HepG2 (cell line): ENCODE results near the gene C5orf24. TPM values are rescaled to one million over a fixed set of nuclear protein-coding genes. Genes with fewer than 3 reads are reported as not detected.

ENCODE experiments used
- CBX5 ChIP-seq: sonication (generic); formaldehyde crosslinking; IDR thresholded peaks from 2 replicates; pipeline ENCODE4 v1.4.0; 2020; ENCODE audit warnings: missing genetic modification reagents, borderline replicate concordance
- CCAR2 ChIP-seq: fragments of 200-400 bp; formaldehyde crosslinking; optimal IDR thresholded peaks from 2 replicates; pipeline ENCODE3; 2018; ENCODE audit warnings: low read depth, mild to moderate bottlenecking, low read length, moderate library complexity
- CHD4 ChIP-seq: fragments of 200-600 bp; sonication (generic); IDR thresholded peaks from 2 replicates; pipeline ENCODE4 v1.7.0; 2017; ENCODE audit warnings: mild to moderate bottlenecking, low read length, borderline replicate concordance
- FOXK2 ChIP-seq: fragments of 450-650 bp; IDR thresholded peaks from 2 replicates; pipeline ENCODE4 v1.6.1; 2016
- GFI1 ChIP-seq: sonication (generic); formaldehyde crosslinking; IDR thresholded peaks from 2 replicates; pipeline ENCODE4 v1.5.0; 2020; ENCODE audit warnings: missing genetic modification reagents, mild to moderate bottlenecking, borderline replicate concordance
- GTF3A ChIP-seq: sonication (generic); formaldehyde crosslinking; conservative IDR thresholded peaks from 2 replicates; pipeline ENCODE4 v1.4.0; 2020; ENCODE audit warnings: mild to moderate bottlenecking, missing genetic modification reagents
- HOXA3 ChIP-seq: sonication (generic); formaldehyde crosslinking; IDR thresholded peaks from 2 replicates; pipeline ENCODE4 v1.5.0; 2020; ENCODE audit warnings: missing genetic modification reagents
- JARID2 ChIP-seq: sonication (generic); formaldehyde crosslinking; IDR thresholded peaks from 2 replicates; pipeline ENCODE4 v1.8.1; 2023; ENCODE audit warnings: missing genetic modification reagents, inconsistent platforms; ENCODE audit not compliant: insufficient replicate concordance
- MEIS2 ChIP-seq: sonication (generic); formaldehyde crosslinking; IDR thresholded peaks from 2 replicates; pipeline ENCODE4 v1.9.0; 2021; ENCODE audit warnings: mild to moderate bottlenecking, missing genetic modification reagents
- NCOA1 ChIP-seq: sonication (generic); formaldehyde crosslinking; IDR thresholded peaks from 2 replicates; pipeline ENCODE4 v1.9.0; 2021; ENCODE audit warnings: missing genetic modification reagents
- NFKBIZ ChIP-seq: IDR thresholded peaks from 2 replicates; pipeline ENCODE4 v1.6.1; 2018; ENCODE audit warnings: missing genetic modification reagents, missing compliant biosample characterization
- NONO ChIP-seq, 2 experiments: fragments of 450-650 bp in 1 of 2; sonication (generic) in 1 of 2; formaldehyde crosslinking in 1 of 2; IDR thresholded peaks in 1 of 2; conservative IDR thresholded peaks in 1 of 2; 2 replicates each; pipeline versions ENCODE4 v1.6.1 to v1.8.0; 2017 to 2022; ENCODE audit warnings: mild to moderate bottlenecking in 1 of 2, missing genetic modification reagents in 1 of 2, moderate library complexity in 1 of 2
- REL ChIP-seq: sonication (generic); formaldehyde crosslinking; conservative IDR thresholded peaks from 2 replicates; pipeline ENCODE4 v1.8.0; 2022; ENCODE audit warnings: mild to moderate bottlenecking, missing genetic modification reagents, moderate library complexity
- SETDB1 ChIP-seq: sonication (generic); formaldehyde crosslinking; IDR thresholded peaks from 2 replicates; pipeline ENCODE4 v1.5.1; 2020; ENCODE audit warnings: missing genetic modification reagents, mild to moderate bottlenecking, borderline replicate concordance
- SMAD1 ChIP-seq: sonication (generic); formaldehyde crosslinking; IDR thresholded peaks from 2 replicates; pipeline ENCODE4 v1.4.0; 2020; ENCODE audit warnings: missing genetic modification reagents, low read depth, mild to moderate bottlenecking, borderline replicate concordance
- TAF1 ChIP-seq: sonication (generic); formaldehyde crosslinking; IDR thresholded peaks from 2 replicates; pipeline ENCODE4 v1.4.0; 2020; ENCODE audit warnings: missing genetic modification reagents
- ZMYM4 ChIP-seq: sonication (generic); formaldehyde crosslinking; IDR thresholded peaks from 2 replicates; pipeline ENCODE4 v1.8.1; 2023; ENCODE audit warnings: mild to moderate bottlenecking, missing genetic modification reagents
- ZNF546 ChIP-seq: sonication (generic); formaldehyde crosslinking; conservative IDR thresholded peaks from 2 replicates; pipeline ENCODE4 v1.8.1; 2023; ENCODE audit warnings: mild to moderate bottlenecking, missing genetic modification reagents
- ZNF552 ChIP-seq: sonication (generic); formaldehyde crosslinking; IDR thresholded peaks from 2 replicates; pipeline ENCODE4 v1.9.0; 2022; ENCODE audit warnings: missing genetic modification reagents, mild to moderate bottlenecking, borderline replicate concordance
- ZNF607 ChIP-seq: sonication (generic); formaldehyde crosslinking; IDR thresholded peaks from 2 replicates; pipeline ENCODE4 v1.5.1; 2020; ENCODE audit warnings: missing genetic modification reagents, mild to moderate bottlenecking, borderline replicate concordance
- ZNF660 ChIP-seq: sonication (generic); formaldehyde crosslinking; IDR thresholded peaks from 2 replicates; pipeline ENCODE4 v1.5.1; 2020; ENCODE audit warnings: mild to moderate bottlenecking, low read depth, missing genetic modification reagents, borderline replicate concordance
- ZNF761 ChIP-seq: sonication (generic); formaldehyde crosslinking; conservative IDR thresholded peaks from 2 replicates; pipeline ENCODE4 v1.4.0; 2020; ENCODE audit warnings: mild to moderate bottlenecking, missing genetic modification reagents
- ZNF83 ChIP-seq: sonication (generic); formaldehyde crosslinking; IDR thresholded peaks from 2 replicates; pipeline ENCODE4 v1.4.0; 2020; ENCODE audit warnings: missing genetic modification reagents, mild to moderate bottlenecking, borderline replicate concordance
- polyA plus RNA-seq, 8 experiments: library from polyadenylated mRNA; depleted of rRNA in 3 of 8; stranded (reverse) in 7 of 8; unstranded in 1 of 8; fragments of >200 nt; fragmentation: Illumina TruSeq in 4 of 8; extraction: Trizol in 4 of 8; gene quantifications; 2 replicates each; pipeline versions ENCODE4 v1.2.1 to v1.2.3, GENCODE V29; 2011 to 2016; ENCODE audit warnings: low read depth in 4 of 8, missing spikeins in 1 of 8, mixed read lengths in 1 of 8; ENCODE audit not compliant: insufficient read depth in 1 of 8
- total RNA-seq, 5 experiments: library from RNA; depleted of rRNA; stranded (reverse); fragments of >200 nt; fragmentation: Illumina TruSeq; extraction: Trizol; gene quantifications; 2 replicates each; pipeline ENCODE4 v1.2.3, GENCODE V29; 2016; ENCODE audit warnings: low read depth in 1 of 5
- TF ChIP-seq, protein P1 (sequence below): IDR thresholded peaks from 2 replicates; pipeline ENCODE4 v1.6.1; 2016; ENCODE audit warnings: low read depth, borderline replicate concordance
- TF ChIP-seq, protein P2 (sequence below): sonication (generic); formaldehyde crosslinking; IDR thresholded peaks from 2 replicates; pipeline ENCODE4 v1.5.0; 2020; ENCODE audit warnings: missing genetic modification reagents
- TF ChIP-seq, protein P3 (sequence below): sonication (generic); formaldehyde crosslinking; IDR thresholded peaks from 2 replicates; pipeline ENCODE4 v1.8.0; 2023; ENCODE audit warnings: mild to moderate bottlenecking, missing genetic modification reagents
- TF ChIP-seq, protein P4 (sequence below): sonication (generic); formaldehyde crosslinking; conservative IDR thresholded peaks from 2 replicates; pipeline ENCODE4 v1.5.0; 2020; ENCODE audit warnings: missing genetic modification reagents

Gene C5orf24
- total and polyA plus RNA-seq, 2 of the 13 experiments (the other 11 are each of a cell fraction or from before 2014, with no cell fraction given) = 34.6 to 41.5 TPM

DNA sequence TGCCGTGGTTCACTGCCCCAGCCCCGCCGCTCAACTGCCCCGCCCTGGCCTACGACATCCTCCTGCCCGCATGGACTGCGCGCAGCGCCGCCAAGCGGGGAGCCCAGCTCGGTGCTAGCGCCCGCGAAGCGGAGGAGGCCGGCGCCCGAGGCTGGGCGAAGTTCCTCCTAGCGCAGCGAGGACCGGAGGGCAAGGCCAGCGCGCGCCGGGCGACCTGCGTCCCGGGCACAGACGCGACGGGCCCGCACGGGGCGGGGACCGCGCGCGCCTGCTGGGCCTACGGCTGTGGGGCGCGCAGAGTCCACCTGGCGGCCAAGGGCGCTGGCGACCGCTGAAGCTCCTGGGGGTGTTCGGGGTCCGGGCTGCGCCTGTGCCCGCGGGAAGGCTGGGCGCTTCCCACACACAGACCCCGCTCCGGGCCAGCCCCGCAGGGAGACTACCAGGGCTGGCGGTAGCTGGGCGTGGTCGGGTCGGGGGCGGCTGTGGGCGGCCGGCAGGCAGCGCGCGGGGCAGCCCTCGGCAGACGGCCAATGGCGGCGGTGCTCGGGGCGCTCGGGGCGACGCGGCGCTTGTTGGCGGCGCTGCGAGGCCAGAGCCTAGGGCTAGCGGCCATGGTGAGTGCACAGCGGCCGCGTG lies 59.0 kb downstream of the C5orf24 start, which contains the start of gene PCBD2 (continued):
- TF ChIP-seq CCAR2 (no peak), REL (CRISPR knock-in tag) (no peak; the same call in 1 of the 2 replicates), ZNF761 (peak; percentile 89; the same call in 1 of the 2 replicates), JARID2 (CRISPR knock-in tag) (no peak), ZNF607 (CRISPR knock-in tag) (peak; percentile 58; the same call in 1 of the 2 replicates), FOXK2 (no peak), CHD4 (no peak), SMAD1 (CRISPR knock-in tag) (no peak), NONO (IDR thresholded peaks at IDR 0.05) (no peak), NONO (CRISPR knock-in tag; conservative IDR thresholded peaks at IDR 0.05) (peak; percentile 98), GFI1 (CRISPR knock-in tag) (peak; percentile 76; the same call in 1 of the 2 replicates), ZNF546 (CRISPR knock-in tag) (peak; percentile 77; the same call in 1 of the 2 replicates), HOXA3 (peak; percentile 91), ZNF552 (no peak; the same call in 1 of the 2 replicates), SETDB1 (CRISPR knock-in tag) (no peak), NFKBIZ (CRISPR knock-in tag) (0 out of 2 replicates have a peak, but pooled peaks have one; percentile 41), ZNF83 (CRISPR knock-in tag) (no peak), ZNF660 (CRISPR knock-in tag) (no peak), CBX5 (CRISPR knock-in tag) (peak; percentile 33; the same call in 1 of the 2 replicates), ZMYM4 (CRISPR knock-in tag) (peak; percentile 92), MEIS2 (0 out of 2 replicates have a peak, but pooled peaks have one; percentile 41), GTF3A (CRISPR knock-in tag) (no peak; the same call in 1 of the 2 replicates), TAF1 (peak; percentile 65; the same call in 1 of the 2 replicates), NCOA1 (CRISPR knock-in tag) (no peak)
- TF ChIP-seq, protein P1, sequence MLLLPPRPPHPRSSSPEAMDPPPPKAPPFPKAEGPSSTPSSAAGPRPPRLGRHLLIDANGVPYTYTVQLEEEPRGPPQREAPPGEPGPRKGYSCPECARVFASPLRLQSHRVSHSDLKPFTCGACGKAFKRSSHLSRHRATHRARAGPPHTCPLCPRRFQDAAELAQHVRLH (CRISPR knock-in tag) = peak; percentile 70; the same call in 1 of the 2 replicates
- TF ChIP-seq, protein P2, sequence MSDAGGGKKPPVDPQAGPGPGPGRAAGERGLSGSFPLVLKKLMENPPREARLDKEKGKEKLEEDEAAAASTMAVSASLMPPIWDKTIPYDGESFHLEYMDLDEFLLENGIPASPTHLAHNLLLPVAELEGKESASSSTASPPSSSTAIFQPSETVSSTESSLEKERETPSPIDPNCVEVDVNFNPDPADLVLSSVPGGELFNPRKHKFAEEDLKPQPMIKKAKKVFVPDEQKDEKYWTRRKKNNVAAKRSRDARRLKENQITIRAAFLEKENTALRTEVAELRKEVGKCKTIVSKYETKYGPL = no peak
- TF ChIP-seq, protein P3, sequence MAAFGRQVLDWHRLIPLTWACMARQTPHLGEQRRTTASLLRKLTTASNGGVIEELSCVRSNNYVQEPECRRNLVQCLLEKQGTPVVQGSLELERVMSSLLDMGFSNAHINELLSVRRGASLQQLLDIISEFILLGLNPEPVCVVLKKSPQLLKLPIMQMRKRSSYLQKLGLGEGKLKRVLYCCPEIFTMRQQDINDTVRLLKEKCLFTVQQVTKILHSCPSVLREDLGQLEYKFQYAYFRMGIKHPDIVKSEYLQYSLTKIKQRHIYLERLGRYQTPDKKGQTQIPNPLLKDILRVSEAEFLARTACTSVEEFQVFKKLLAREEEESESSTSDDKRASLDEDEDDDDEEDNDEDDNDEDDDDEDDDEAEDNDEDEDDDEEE (CRISPR knock-in tag) = no peak
- TF ChIP-seq, protein P4, sequence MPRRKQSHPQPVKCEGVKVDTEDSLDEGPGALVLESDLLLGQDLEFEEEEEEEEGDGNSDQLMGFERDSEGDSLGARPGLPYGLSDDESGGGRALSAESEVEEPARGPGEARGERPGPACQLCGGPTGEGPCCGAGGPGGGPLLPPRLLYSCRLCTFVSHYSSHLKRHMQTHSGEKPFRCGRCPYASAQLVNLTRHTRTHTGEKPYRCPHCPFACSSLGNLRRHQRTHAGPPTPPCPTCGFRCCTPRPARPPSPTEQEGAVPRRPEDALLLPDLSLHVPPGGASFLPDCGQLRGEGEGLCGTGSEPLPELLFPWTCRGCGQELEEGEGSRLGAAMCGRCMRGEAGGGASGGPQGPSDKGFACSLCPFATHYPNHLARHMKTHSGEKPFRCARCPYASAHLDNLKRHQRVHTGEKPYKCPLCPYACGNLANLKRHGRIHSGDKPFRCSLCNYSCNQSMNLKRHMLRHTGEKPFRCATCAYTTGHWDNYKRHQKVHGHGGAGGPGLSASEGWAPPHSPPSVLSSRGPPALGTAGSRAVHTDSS (CRISPR knock-in tag) = 0 out of 2 replicates have a peak, but pooled peaks have one; percentile 24
